Tibial nerve (tissue), 4 donors: ENCODE results near the gene PPP2R2C. TPM values are rescaled to one million over a fixed set of nuclear protein-coding genes. Genes with fewer than 3 reads are reported as not detected.

Experiments
- DNase-seq, 2 donors: peaks; one replicate each; pipeline ENCODE4 v3.0.0-alpha.2; 2019; ENCODE audit warnings: low spot score in 2 of 2
- H3K27ac ChIP-seq, 4 donors: fragments of 200-600 bp; sonication (generic) in 3 of 4; one replicate each; pipeline ENCODE4 v1.5.1; 2017 to 2019; ENCODE audit warnings: mild to moderate bottlenecking in 1 of 4
- H3K27me3 ChIP-seq, 2 donors: fragments of 200-600 bp; sonication (generic) in 1 of 2; one replicate each; pipeline versions ENCODE4 v1.5.1 to v1.6.0; 2017 to 2019
- H3K36me3 ChIP-seq, 3 donors: fragments of 200-600 bp; sonication (generic); one replicate each; pipeline ENCODE4 v1.5.1; 2018 to 2019
- H3K4me1 ChIP-seq, 4 donors: fragments of 200-600 bp; sonication (generic) in 3 of 4; one replicate each; pipeline ENCODE4 v1.5.1; 2017 to 2019
- H3K4me3 ChIP-seq, 4 donors: fragments of 200-600 bp; sonication (generic) in 3 of 4; one replicate each; pipeline ENCODE4 v1.5.1; 2017 to 2019; ENCODE audit warnings: mild to moderate bottlenecking in 1 of 4, moderate library complexity in 1 of 4
- H3K9me3 ChIP-seq, 4 donors: fragments of 200-600 bp; sonication (generic) in 3 of 4; one replicate each; pipeline ENCODE4 v1.5.1; 2017 to 2019
- EP300 ChIP-seq, 2 donors: sonication (generic); formaldehyde crosslinking; IDR thresholded peaks; one replicate each; pipeline ENCODE4 v1.6.1; 2017; ENCODE audit warnings: antibody characterized with exemption in 2 of 2, mild to moderate bottlenecking in 1 of 2
- POLR2A ChIP-seq, 2 donors: fragments of 450-650 bp; IDR thresholded peaks; one replicate each; pipeline ENCODE4 v1.6.1; 2017; ENCODE audit warnings: antibody characterized with exemption in 2 of 2, mild to moderate bottlenecking in 2 of 2, moderate library complexity in 2 of 2
- WGBS, 2 donors: methylation state at CpG; one replicate each; pipeline ENCODE4 v1.1.5; 2018; 5-methylcytosine and 5-hydroxymethylcytosine counted together
- total RNA-seq, 4 donors: library from RNA; depleted of rRNA; stranded (reverse); fragments of >200 nt; gene quantifications; one replicate each; pipeline ENCODE4 v1.1.0, GENCODE V29; 2016
- TF ChIP-seq, protein P1 (sequence below), 5 experiments: fragments of 200-600 bp in 3 of 5; fragments of 450-650 bp in 2 of 5; sonication (generic) in 3 of 5; IDR thresholded peaks; one replicate each; pipeline ENCODE4 v1.5.1; 2016 to 2019; ENCODE audit warnings: antibody characterized with exemption in 5 of 5, mild to moderate bottlenecking in 3 of 5, moderate library complexity in 2 of 5

PPP2R2C gene
- total RNA-seq, 4 donors from 2014 or later = under 0.01 to 0.66 (median 0.42) TPM; not detected in 1

DNA sequence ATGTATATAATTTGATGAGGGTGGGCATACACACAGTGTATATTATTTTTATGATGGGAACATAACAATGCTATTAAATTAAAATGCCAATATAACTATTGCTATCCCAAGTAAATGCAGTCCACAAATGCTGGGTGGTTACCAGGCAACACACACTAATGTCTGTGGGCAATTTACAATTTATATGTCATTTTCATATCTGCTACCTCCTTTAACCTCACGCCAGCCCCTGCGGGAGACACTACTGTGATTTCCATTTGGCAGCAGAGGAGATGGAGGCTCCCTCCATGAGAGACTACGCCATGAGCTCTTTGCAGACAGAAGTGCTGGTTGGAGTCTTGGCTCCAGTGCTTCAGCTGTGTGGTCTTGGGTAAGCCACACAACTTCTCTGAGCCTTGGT lies 87.9 kb downstream of the PPP2R2C start:
- Histone ChIP-seq H3K4me1 (no peaks in the 10 kb centered on the region), H3K4me3 (no peak overlapping the region), H3K9me3 (no peaks in the 10 kb centered on the region), H3K27me3 (peaks cover 0 to 31% of the 10 kb centered on the region in 2 donors), H3K27ac (no peak overlapping the region), H3K36me3 (no peaks in the 10 kb centered on the region)
- TF ChIP-seq POLR2A (IDR thresholded peaks at IDR 0.05) (no peak), EP300 (IDR thresholded peaks at IDR 0.05) (no peak)
- TF ChIP-seq, protein P1, sequence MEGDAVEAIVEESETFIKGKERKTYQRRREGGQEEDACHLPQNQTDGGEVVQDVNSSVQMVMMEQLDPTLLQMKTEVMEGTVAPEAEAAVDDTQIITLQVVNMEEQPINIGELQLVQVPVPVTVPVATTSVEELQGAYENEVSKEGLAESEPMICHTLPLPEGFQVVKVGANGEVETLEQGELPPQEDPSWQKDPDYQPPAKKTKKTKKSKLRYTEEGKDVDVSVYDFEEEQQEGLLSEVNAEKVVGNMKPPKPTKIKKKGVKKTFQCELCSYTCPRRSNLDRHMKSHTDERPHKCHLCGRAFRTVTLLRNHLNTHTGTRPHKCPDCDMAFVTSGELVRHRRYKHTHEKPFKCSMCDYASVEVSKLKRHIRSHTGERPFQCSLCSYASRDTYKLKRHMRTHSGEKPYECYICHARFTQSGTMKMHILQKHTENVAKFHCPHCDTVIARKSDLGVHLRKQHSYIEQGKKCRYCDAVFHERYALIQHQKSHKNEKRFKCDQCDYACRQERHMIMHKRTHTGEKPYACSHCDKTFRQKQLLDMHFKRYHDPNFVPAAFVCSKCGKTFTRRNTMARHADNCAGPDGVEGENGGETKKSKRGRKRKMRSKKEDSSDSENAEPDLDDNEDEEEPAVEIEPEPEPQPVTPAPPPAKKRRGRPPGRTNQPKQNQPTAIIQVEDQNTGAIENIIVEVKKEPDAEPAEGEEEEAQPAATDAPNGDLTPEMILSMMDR (IDR thresholded peaks at IDR 0.05) = no peak
- WGBS, 2 donors = 59 to 87% methylated on average over 3 of the region's 3 CpGs
- no peak for DNase-seq

DNA sequence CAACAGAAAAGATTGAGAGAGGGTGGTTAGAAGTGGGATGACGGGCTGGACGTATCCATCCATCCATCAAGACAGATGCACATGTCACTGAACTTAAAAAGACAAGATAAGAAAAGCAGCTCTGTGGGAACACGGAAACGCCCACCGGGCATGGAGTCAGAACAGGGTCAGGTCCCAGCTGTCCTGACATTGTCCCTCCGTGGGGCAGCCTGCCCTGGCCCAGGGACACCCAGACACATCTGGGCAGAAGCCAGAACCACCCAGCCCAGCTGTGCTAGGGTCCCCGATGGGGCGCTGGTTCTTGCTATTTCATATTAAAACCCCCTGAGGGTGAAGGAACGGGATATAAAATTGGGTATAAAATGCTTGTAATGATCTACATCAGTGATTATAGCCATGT lies 88.5 kb downstream of the PPP2R2C start:
- TF ChIP-seq POLR2A (IDR thresholded peaks at IDR 0.05) = no peak
- TF ChIP-seq EP300 (IDR thresholded peaks at IDR 0.05) = no peak
- TF ChIP-seq, protein P1 (IDR thresholded peaks at IDR 0.05) = no peak
- DNase-seq = no peak
- Histone ChIP-seq H3K36me3 (no peaks in the 10 kb centered on the region), H3K4me1 (no peaks in the 10 kb centered on the region), H3K27ac (no peak overlapping the region), H3K27me3 (peaks cover 0 to 27% of the 10 kb centered on the region in 2 donors), H3K4me3 (no peak overlapping the region), H3K9me3 (no peaks in the 10 kb centered on the region)
- WGBS, 2 donors = 67 to 68% methylated on average over 9 of the region's 9 CpGs

- no peak for DNase-seq
- no peak overlapping the region for H3K4me3 ChIP-seq
- no peaks in the 10 kb centered on the region for H3K36me3 ChIP-seq
- H3K27me3 ChIP-seq = peaks cover 0 to 27% of the 10 kb centered on the region in 2 donors
- WGBS, 2 donors = 75 to 82% methylated on average over 8 to 10 of the region's 10 CpGs
- no peaks in the 10 kb centered on the region for H3K9me3 ChIP-seq
- no peaks in the 10 kb centered on the region for H3K4me1 ChIP-seq
- H3K27ac ChIP-seq = no peak overlapping the region
- TF ChIP-seq POLR2A (IDR thresholded peaks at IDR 0.05) = no peak
- no peak for TF ChIP-seq EP300 (IDR thresholded peaks at IDR 0.05)
- TF ChIP-seq, protein P1 (IDR thresholded peaks at IDR 0.05) = no peak
Measured at GRCh38 chr4:6383009-6383404, 89.4 kb downstream of the PPP2R2C start.

DNA sequence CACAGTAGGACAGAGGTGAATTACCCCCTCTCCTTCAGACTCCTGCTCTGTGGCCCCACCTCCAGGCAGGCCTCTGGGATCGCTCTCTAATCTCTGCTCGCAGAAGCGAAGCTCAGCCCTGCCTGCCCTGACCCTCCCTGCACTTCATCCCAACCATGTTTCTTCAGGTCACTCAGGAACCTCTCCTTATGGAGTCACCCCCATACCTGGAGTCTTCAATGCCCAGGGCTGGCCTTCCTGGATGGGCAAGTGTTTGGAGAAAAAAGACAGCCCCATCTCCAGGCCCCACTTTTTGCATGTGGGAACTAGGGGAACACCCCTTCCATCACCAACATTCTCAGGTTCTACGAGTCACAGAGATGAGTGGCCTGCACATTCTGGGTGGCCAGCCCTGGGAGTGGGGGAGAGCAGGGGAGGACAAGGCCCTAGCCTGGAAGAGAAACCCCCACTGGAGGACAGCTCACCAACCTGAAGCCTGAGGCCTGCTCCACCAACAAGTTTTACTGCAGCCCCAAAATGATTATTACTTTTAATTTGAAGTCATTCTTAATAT lies 90.8 kb downstream of the PPP2R2C start:
- Histone ChIP-seq H3K4me1 (no peaks in the 10 kb centered on the region), H3K9me3 (no peaks in the 10 kb centered on the region), H3K27ac (no peak overlapping the region), H3K36me3 (no peaks in the 10 kb centered on the region), H3K4me3 (no peak overlapping the region), H3K27me3 (peaks cover 0 to 27% of the 10 kb centered on the region in 2 donors)
- TF ChIP-seq, protein P1 (IDR thresholded peaks at IDR 0.05) = no peak
- TF ChIP-seq EP300 (IDR thresholded peaks at IDR 0.05) (no peak), POLR2A (IDR thresholded peaks at IDR 0.05) (no peak)
- no peak for DNase-seq
- 75 to 80% methylated on average over 4 of the region's 4 CpGs for WGBS, 2 donors

GRCh38 chr4:6380746-6381410 lies 91.5 kb downstream of the PPP2R2C start:
- TF ChIP-seq EP300 (IDR thresholded peaks at IDR 0.05) (no peak), POLR2A (IDR thresholded peaks at IDR 0.05) (no peak)
- TF ChIP-seq, protein P1 (IDR thresholded peaks at IDR 0.05) = no peak
- WGBS, 2 donors = 48 to 52% methylated on average over 20 to 21 of the region's 21 CpGs
- DNase-seq = no peak

More at GRCh38 chr4:6380746-6381410, 91.5 kb downstream of the PPP2R2C start:
- peaks cover 0 to 27% of the 10 kb centered on the region in 2 donors for H3K27me3 ChIP-seq
- no peaks in the 10 kb centered on the region for H3K9me3 ChIP-seq
- H3K4me3 ChIP-seq = no peak overlapping the region
- H3K27ac ChIP-seq = no peak overlapping the region
- no peaks in the 10 kb centered on the region for H3K36me3 ChIP-seq
- no peaks in the 10 kb centered on the region for H3K4me1 ChIP-seq
